Neutrophil (primary cell): ENCODE results near the gene CXorf58.

Source experiments
- H3K27ac ChIP-seq: fragments of 200-600 bp; sonication (generic); 2 replicates; pipeline ENCODE4 v1.5.1; 2016; ENCODE audit warnings: mild to moderate bottlenecking, moderate library complexity
- H3K27me3 ChIP-seq: fragments of 200-600 bp; sonication (generic); 2 replicates; pipeline ENCODE4 v1.6.0; 2016; ENCODE audit warnings: mild to moderate bottlenecking
- H3K36me3 ChIP-seq: fragments of 200-600 bp; sonication (generic); 2 replicates; pipeline ENCODE4 v1.5.1; 2017
- H3K4me1 ChIP-seq, 2 experiments: fragments of 200-600 bp in 1 of 2; sonication (generic) in 1 of 2; 1 replicate in 1 of 2; 2 replicates in 1 of 2; pipeline versions ENCODE4 v1.5.1 to v1.6.1; 2013 to 2016; ENCODE audit warnings: low read depth in 1 of 2, low read length in 1 of 2, mild to moderate bottlenecking in 1 of 2, moderate library complexity in 1 of 2; ENCODE audit not compliant: control insufficient read depth in 1 of 2, insufficient read depth in 1 of 2
- H3K4me3 ChIP-seq, 2 experiments: fragments of 200-600 bp in 1 of 2; sonication (generic) in 1 of 2; 1 replicate in 1 of 2; 2 replicates in 1 of 2; pipeline ENCODE4 v1.5.1; 2013 to 2016; ENCODE audit warnings: low read depth in 1 of 2, low read length in 1 of 2, mild to moderate bottlenecking in 1 of 2, moderate library complexity in 1 of 2
- H3K9me3 ChIP-seq: fragments of 200-600 bp; sonication (generic); 2 replicates; pipeline ENCODE4 v1.5.1; 2016
- TF ChIP-seq, protein P1 (sequence below): fragments of 200-600 bp; sonication (generic); IDR thresholded peaks from 2 replicates; pipeline ENCODE4 v1.5.1; 2016; ENCODE audit warnings: antibody characterized with exemption

CXorf58 gene

DNA sequence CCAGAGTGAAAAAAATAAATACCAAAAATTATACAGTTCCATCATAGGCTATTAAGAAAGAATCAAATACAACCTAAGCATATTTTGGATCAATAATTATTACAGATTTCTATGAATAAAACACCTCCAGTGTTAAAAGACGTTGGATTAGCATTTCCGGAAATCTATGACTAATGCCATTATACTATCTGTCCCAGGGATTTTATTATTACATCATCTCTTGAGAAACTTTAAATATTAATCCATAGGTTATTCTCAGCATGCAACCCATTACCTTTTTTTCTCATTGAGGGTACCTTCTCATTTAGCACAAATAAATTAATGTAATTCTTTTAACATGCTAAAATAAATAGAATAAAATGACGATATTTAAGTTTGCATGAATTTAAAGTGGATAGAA, 44.6 kb downstream of the CXorf58 start:
- Histone ChIP-seq H3K9me3 (no peaks in the 10 kb centered on the region), H3K4me3 (no peak overlapping the region), H3K27ac (peak overlapping the region; percentile 78), H3K36me3 (no peaks in the 10 kb centered on the region), H3K27me3 (no peaks in the 10 kb centered on the region), H3K4me1 (peaks cover 11 to 13% of the 10 kb centered on the region in 2 experiments)
- TF ChIP-seq, protein P1, sequence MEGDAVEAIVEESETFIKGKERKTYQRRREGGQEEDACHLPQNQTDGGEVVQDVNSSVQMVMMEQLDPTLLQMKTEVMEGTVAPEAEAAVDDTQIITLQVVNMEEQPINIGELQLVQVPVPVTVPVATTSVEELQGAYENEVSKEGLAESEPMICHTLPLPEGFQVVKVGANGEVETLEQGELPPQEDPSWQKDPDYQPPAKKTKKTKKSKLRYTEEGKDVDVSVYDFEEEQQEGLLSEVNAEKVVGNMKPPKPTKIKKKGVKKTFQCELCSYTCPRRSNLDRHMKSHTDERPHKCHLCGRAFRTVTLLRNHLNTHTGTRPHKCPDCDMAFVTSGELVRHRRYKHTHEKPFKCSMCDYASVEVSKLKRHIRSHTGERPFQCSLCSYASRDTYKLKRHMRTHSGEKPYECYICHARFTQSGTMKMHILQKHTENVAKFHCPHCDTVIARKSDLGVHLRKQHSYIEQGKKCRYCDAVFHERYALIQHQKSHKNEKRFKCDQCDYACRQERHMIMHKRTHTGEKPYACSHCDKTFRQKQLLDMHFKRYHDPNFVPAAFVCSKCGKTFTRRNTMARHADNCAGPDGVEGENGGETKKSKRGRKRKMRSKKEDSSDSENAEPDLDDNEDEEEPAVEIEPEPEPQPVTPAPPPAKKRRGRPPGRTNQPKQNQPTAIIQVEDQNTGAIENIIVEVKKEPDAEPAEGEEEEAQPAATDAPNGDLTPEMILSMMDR: no peak

DNA sequence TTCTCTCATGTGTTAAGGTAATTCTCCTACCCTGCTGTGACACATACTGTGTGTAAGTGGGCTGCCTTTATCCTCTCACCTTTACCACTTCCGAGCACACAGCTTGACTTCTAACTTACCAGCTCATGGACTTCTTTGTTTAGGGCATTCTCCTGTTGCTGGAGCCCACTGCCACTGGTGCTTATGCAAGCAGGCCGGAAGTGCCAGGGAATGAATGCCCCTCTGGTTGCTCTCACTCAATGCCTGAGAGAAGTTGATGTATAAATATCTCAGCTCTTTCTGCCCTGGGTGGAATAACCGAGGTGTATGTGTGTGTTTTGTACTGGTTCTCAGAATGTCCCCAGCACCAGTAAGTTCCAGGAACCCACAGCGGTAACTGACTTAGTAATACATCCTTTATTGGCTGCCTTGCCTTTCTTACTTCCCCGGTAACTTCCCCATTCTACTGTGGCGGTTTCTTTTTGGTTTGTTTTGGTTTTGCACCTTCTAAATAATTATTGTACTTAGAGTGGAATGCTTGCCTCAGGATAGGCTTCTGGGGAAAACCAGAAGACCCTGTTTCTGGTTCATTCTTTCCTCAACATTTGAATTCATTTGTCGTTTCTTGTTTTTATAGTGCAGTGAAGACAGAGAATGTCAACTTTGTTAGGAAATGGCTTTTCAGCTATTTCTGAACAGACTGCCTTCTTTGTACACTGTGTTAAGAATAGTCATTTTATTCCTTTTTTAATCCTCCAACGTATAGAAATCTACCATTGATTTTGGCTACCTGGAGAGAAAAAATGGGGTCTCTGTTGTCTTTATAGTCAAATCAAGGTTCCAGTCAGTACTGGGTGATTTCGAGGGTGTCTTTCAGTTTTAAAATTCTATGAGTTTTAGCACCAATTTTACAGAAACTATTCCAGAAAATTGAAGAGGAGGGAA, 45.4 kb downstream of the CXorf58 start:
- H3K27me3 ChIP-seq: no peaks in the 10 kb centered on the region
- H3K4me3 ChIP-seq: peak overlapping the region; percentile 18 to 46
- H3K36me3 ChIP-seq: no peaks in the 10 kb centered on the region
- H3K9me3 ChIP-seq: no peaks in the 10 kb centered on the region
- H3K4me1 ChIP-seq: peaks cover 11 to 13% of the 10 kb centered on the region in 2 experiments
- TF ChIP-seq, protein P1: no peak
- peak overlapping the region; percentile 78 for H3K27ac ChIP-seq

DNA sequence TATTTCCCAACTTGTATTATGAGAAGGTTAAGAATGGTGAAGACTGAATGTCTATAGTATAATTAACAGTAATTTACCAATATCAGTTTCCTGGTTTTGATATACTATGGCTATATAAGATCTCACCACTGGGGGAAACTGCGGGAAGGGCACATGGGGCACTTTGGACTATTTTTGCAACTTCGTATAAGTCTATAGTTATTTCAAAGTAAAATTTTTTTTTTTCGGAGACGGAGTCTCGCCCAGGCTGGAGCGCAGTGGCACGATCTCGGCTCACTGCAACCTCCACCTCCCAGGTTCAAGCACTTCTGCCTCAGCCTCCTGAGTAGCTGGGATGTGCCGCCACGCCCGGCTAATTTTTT, 46.1 kb downstream of the CXorf58 start:
- Histone ChIP-seq H3K9me3 (no peaks in the 10 kb centered on the region), H3K4me1 (peaks cover 11 to 13% of the 10 kb centered on the region in 2 experiments), H3K4me3 (no peak overlapping the region), H3K36me3 (no peaks in the 10 kb centered on the region), H3K27me3 (no peaks in the 10 kb centered on the region), H3K27ac (peak overlapping the region; percentile 78)
- TF ChIP-seq, protein P1: no peak

DNA sequence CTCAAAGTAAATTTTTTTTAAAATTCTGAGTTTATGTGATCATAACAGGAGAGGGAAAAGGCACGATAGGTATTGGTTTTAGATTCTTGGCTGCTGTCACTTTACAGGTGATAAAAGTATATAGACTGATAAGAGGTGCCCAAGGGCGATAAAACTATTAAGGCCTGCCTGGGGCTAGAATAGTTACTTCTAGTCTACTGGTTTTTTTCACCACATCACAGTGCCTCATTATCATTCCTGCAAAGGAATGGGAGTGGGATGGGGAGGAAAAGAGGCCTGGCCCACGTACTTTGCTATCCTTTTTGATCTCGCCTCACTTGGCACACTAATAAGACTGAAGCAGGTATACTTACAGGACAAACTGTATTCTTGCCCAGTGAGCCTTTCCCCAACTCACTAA, 46.6 kb downstream of the CXorf58 start:
- no peaks in the 10 kb centered on the region for H3K9me3 ChIP-seq
- no peak overlapping the region for H3K4me3 ChIP-seq
- H3K27me3 ChIP-seq: no peaks in the 10 kb centered on the region
- no peak overlapping the region for H3K27ac ChIP-seq
- TF ChIP-seq, protein P1: no peak
- H3K4me1 ChIP-seq: peaks cover 12 to 15% of the 10 kb centered on the region in 2 experiments
- no peaks in the 10 kb centered on the region for H3K36me3 ChIP-seq

DNA sequence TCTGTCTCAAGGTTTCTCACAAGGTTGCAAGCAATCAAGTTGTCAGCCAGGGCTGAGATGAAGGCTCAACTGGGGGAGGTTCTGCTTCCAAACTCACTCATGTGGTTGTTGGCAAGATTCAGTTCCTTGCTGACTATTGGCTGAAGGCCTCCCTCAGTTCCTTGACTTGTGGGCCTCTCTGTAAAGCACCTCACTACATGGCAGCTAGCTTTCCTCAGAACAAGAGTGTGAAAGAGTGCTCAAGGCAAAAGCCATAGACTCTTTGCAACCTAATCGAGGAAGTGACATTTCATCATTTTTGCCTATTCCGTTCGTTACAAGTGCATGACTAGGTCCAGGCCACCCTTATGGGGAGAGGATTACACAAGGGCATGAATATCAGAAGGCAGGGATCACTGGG, 52.0 kb downstream of the CXorf58 start:
- Histone ChIP-seq H3K9me3 (no peaks in the 10 kb centered on the region), H3K27ac (no peak overlapping the region), H3K4me3 (no peak overlapping the region), H3K36me3 (no peaks in the 10 kb centered on the region), H3K27me3 (no peaks in the 10 kb centered on the region), H3K4me1 (peaks cover 7 to 9% of the 10 kb centered on the region in 2 experiments)
- TF ChIP-seq, protein P1: no peak
